Measurements from ENCODE around the gene PARVA. TPM values are rescaled to one million over a fixed set of nuclear protein-coding genes. Genes with fewer than 3 reads are reported as not detected.
A peak's percentile ranks its signal among the peaks of the same experiment; 100 is the strongest.

PARVA gene
- total RNA-seq, 2 donors from 2014 or later: 38.4 to 55.1 TPM

GRCh38 chr11:12536566-12536965, 159.2 kb downstream of the PARVA start:
- Histone ChIP-seq H3K27ac (no peak overlapping the region), H3K27me3 (replicated peaks; ENCODE audit: insufficient read depth) (no peaks in the 10 kb centered on the region), H3K9me3 (no peaks in the 10 kb centered on the region), H3K4me1 (replicated peaks) (no peaks in the 10 kb centered on the region), H3K36me3 (no peaks in the 10 kb centered on the region), H3K4me3 (no peak overlapping the region)
- intact Hi-C loops (cut with DNase I): no loop called here
- TF ChIP-seq POLR2AphosphoS5 (IDR thresholded peaks at IDR 0.05) (no peak), CTCF (IDR thresholded peaks at IDR 0.05) (no peak), POLR2A (IDR thresholded peaks at IDR 0.05) (no peak)
- no peak for DNase-seq (ENCODE audit: low spot score)
- 90% methylated on average over 6 of the region's 6 CpGs for WGBS

GRCh38 chr11:12537778-12538401, 160.5 kb downstream of the PARVA start:
- H3K36me3 ChIP-seq: no peaks in the 10 kb centered on the region
- H3K9me3 ChIP-seq: no peaks in the 10 kb centered on the region
- no peaks in the 10 kb centered on the region for H3K27me3 ChIP-seq (replicated peaks; ENCODE audit: insufficient read depth)
- 49% methylated on average over 6 of the region's 6 CpGs for WGBS
- no peak for DNase-seq (ENCODE audit: low spot score)
- H3K4me3 ChIP-seq: no peak overlapping the region
- intact Hi-C loops (cut with DNase I): no loop called here
- H3K27ac ChIP-seq: no peak overlapping the region
- no peaks in the 10 kb centered on the region for H3K4me1 ChIP-seq (replicated peaks)
- TF ChIP-seq POLR2AphosphoS5 (IDR thresholded peaks at IDR 0.05) (no peak), POLR2A (IDR thresholded peaks at IDR 0.05) (no peak), CTCF (IDR thresholded peaks at IDR 0.05) (no peak)

- H3K9me3 ChIP-seq: no peaks in the 10 kb centered on the region
- TF ChIP-seq POLR2A (IDR thresholded peaks at IDR 0.05): no peak
- no peak for TF ChIP-seq POLR2AphosphoS5 (IDR thresholded peaks at IDR 0.05)
- TF ChIP-seq CTCF (IDR thresholded peaks at IDR 0.05): no peak
- intact Hi-C loops (cut with DNase I): no loop called here
- H3K27me3 ChIP-seq (replicated peaks; ENCODE audit: insufficient read depth): no peaks in the 10 kb centered on the region
- no peak overlapping the region for H3K4me3 ChIP-seq
- no peak for DNase-seq (ENCODE audit: low spot score)
- WGBS: 91% methylated on average over 3 of the region's 3 CpGs
- no peaks in the 10 kb centered on the region for H3K36me3 ChIP-seq
- H3K4me1 ChIP-seq (replicated peaks): no peaks in the 10 kb centered on the region
- no peak overlapping the region for H3K27ac ChIP-seq
These were observed 161.6 kb downstream of the PARVA start for GRCh38 chr11:12538889-12539421.

- Histone ChIP-seq H3K27me3 (replicated peaks; ENCODE audit: insufficient read depth) (no peaks in the 10 kb centered on the region), H3K27ac (peak overlapping the region in 1 of 2 donors; percentile 16), H3K4me1 (replicated peaks) (no peaks in the 10 kb centered on the region), H3K36me3 (no peaks in the 10 kb centered on the region), H3K9me3 (no peaks in the 10 kb centered on the region), H3K4me3 (no peak overlapping the region)
- intact Hi-C loops (cut with DNase I): no loop called here
- DNase-seq (ENCODE audit: low spot score): no peak
- 64% methylated on average over 4 of the region's 4 CpGs for WGBS
- TF ChIP-seq CTCF (IDR thresholded peaks at IDR 0.05) (no peak), POLR2A (IDR thresholded peaks at IDR 0.05) (no peak), POLR2AphosphoS5 (IDR thresholded peaks at IDR 0.05) (no peak)
These were observed 162.2 kb downstream of the PARVA start for GRCh38 chr11:12539572-12539971.

GRCh38 chr11:12540075-12540680, 162.8 kb downstream of the PARVA start:
- Histone ChIP-seq H3K9me3 (no peaks in the 10 kb centered on the region), H3K27me3 (replicated peaks; ENCODE audit: insufficient read depth) (no peaks in the 10 kb centered on the region), H3K4me3 (no peak overlapping the region), H3K4me1 (replicated peaks) (no peaks in the 10 kb centered on the region), H3K36me3 (no peaks in the 10 kb centered on the region), H3K27ac (peak overlapping the region in 1 of 2 donors; percentile 16)
- intact Hi-C loops (cut with DNase I): no loop called here
- no peak for DNase-seq (ENCODE audit: low spot score)
- no peak for TF ChIP-seq CTCF (IDR thresholded peaks at IDR 0.05)
- TF ChIP-seq POLR2A (IDR thresholded peaks at IDR 0.05): no peak
- TF ChIP-seq POLR2AphosphoS5 (IDR thresholded peaks at IDR 0.05): no peak
- WGBS: 70% methylated on average over 5 of the region's 5 CpGs
